ENCODE data around the gene NDUFS3.
A peak's percentile ranks its signal among the peaks of the same experiment; 100 is the strongest.
"Not testable (repeated sequence)": the region's sequence is repeated elsewhere in the genome, so short reads cannot be mapped to it uniquely, and the experiment has no call there.

Gene NDUFS3

DNA sequence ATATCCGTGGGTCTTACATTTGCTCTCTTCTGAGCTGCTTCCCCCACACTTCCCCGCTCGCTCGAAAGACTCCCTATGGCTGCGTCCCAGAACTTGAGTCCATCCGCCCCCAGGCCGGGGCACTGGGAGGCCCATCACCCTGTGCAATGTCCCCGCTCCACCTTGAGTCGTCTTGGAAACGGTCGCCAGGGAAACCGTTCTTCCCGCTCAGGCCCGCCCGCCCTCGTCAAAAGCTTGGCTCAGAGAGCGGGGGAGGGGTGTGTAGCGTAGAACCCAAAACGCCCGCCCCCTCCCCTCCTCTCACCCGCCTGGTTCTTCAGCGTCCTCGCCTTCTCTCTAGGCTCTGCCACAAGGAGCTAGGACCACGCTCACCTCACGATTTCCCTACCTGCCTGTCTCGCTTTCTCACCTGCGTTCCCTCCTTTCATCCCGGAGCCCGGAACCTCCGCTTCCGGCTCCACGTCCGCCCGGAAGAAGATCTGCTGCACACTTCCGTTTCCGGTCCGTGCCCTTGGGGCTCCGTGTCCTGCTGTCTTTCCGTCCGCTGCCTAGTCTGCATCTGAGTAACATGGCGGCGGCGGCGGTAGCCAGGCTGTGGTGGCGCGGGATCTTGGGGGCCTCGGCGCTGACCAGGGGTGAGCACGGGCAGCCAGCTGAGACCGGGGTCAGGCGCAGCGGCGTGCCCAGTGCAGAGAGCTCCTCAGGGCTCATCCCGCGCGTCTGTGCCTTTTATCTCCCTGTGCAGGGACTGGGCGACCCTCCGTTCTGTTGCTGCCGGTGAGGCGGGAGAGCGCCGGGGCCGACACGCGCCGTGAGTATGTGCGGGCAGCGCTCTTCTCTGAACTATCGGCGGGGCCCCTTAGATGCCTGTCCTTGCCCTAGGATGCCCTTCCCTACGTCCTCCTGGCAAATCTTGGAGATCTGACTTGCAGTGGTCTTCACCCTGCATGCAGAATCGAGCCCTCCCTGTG, at the start of gene NDUFS3, which contains the start of gene KBTBD4:
NDUFS3 (plus strand) TSS at position 551 of the 971 bp plus-strand sequence; CDS start at position 569, 18 bp downstream.
KBTBD4 (minus strand) TSS at position 447 of the 971 bp plus-strand sequence; CDS start at position 428, 19 bp downstream.
- H3K27ac ChIP-seq = peak within 1 kb of the TSS; percentile 82
- CTCF ChIA-PET = interaction anchor here (0.6 kb wide), 1 partner anchor 13 kb away, joined by 5 read pairs; no protein-coding TSS in a partner anchor
- TF ChIP-seq, protein P1, sequence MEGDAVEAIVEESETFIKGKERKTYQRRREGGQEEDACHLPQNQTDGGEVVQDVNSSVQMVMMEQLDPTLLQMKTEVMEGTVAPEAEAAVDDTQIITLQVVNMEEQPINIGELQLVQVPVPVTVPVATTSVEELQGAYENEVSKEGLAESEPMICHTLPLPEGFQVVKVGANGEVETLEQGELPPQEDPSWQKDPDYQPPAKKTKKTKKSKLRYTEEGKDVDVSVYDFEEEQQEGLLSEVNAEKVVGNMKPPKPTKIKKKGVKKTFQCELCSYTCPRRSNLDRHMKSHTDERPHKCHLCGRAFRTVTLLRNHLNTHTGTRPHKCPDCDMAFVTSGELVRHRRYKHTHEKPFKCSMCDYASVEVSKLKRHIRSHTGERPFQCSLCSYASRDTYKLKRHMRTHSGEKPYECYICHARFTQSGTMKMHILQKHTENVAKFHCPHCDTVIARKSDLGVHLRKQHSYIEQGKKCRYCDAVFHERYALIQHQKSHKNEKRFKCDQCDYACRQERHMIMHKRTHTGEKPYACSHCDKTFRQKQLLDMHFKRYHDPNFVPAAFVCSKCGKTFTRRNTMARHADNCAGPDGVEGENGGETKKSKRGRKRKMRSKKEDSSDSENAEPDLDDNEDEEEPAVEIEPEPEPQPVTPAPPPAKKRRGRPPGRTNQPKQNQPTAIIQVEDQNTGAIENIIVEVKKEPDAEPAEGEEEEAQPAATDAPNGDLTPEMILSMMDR (conservative IDR thresholded peaks at IDR 0.05; ENCODE audit: low read depth) = no peak
- peak; percentile 91 for DNase-seq (ENCODE audit: low spot score)
- POLR2A ChIA-PET (ENCODE audit: low non-redundant PET) = interaction anchor here (0.7 kb wide), 1 partner anchor 100 kb away, joined by 3 read pairs; no protein-coding TSS in a partner anchor

DNA sequence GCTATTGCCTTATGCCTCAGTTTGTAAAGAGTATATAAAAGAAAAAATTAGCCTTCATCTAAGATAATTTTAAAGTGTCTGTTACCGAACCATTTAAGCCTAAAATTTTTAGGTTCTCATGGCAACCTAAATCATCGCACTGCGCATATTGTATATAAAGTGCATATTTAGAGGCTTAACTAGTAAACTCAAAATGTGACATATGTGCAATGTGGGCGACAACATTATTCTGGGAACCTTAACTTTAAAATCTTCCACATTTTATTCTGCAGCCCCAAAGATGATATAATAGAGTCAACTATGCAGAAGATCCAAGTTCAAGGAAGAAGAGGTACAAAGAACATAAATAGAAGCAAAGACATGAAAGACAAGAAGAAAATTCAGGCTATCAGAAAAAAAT, 48.9 kb upstream of the NDUFS3 start:
- no peak for DNase-seq (ENCODE audit: low spot score)
- CTCF ChIA-PET = no interaction called here
- POLR2A ChIA-PET (ENCODE audit: low non-redundant PET) = no interaction called here
- TF ChIP-seq, protein P1 (conservative IDR thresholded peaks at IDR 0.05; ENCODE audit: low read depth) = no peak
- H3K27ac ChIP-seq = no peak overlapping the region

DNA sequence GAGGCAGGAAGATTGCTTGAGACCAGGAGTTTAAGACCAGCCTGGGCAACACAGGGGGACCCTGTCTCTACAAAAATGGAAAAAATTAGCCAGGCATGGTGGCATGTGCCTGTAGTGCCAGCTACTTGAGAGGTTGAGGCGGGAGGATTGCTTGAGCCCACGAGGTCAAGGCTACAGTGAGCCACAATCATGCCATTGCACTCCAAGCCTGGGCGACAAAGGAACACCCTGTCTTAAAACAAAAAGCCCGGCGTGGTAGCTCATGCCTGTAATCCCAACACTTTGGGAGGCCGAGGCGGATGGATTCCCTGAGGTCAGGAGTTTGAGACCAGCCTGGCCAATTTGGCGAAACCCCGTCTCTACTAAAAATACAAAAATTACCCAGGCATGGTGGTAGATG, 48.2 kb upstream of the NDUFS3 start:
- DNase-seq (ENCODE audit: low spot score); POLR2A ChIA-PET (ENCODE audit: low non-redundant PET); CTCF ChIA-PET: not testable (repeated sequence)
- peak overlapping the region; percentile 52 for H3K27ac ChIP-seq

DNA sequence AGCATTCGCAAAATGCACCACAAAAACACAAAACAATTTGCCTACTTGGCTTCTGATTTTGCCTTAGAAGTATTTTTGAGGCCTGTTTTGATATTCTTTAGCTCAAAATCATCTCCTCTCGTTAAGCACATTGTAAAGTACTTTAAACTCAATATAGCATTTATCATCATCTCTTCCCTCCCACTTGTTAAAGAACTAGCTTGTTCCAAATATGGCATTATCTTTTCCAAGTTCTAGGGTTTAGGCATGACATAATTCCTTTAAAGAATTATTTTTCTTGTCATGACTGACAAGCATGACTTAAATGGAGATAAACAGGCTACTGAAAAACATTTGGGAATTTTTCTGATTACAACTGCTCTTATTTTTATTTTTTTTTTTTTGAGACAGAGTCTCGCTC, 47.2 kb upstream of the NDUFS3 start:
- ChIA-PET POLR2A (ENCODE audit: low non-redundant PET) (no interaction called here), CTCF (no interaction called here)
- DNase-seq (ENCODE audit: low spot score) = no peak
- TF ChIP-seq, protein P1 (conservative IDR thresholded peaks at IDR 0.05; ENCODE audit: low read depth) = no peak
- no peak overlapping the region for H3K27ac ChIP-seq

DNA sequence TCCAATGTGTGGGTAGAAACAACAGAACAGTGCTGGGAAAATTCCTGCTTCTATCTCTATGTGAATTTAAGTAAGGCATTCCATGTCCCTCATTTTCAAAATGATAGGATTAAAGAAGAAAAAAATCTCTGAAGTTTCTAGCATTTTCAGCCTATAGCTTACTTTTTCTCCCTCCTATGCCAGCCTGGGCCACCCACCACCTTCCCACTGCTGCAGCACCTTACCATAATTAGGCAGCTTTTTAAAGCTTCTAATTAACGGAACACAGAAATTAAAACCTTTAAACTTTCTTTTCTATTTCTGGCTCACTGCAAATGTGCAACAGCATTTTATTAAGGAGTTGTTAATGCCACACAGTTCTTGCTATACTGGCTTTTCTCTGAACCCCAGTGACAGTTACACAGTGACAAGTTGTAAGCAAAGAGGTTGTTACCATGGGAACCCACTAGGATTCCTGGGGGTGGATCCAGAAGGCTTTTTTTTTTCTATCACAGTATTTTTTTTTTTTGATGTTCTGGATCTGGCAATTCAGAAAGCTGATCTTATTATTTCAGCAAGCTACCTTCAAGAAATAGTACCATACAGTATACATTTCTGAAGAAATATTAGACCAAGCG, 46.2 kb upstream of the NDUFS3 start:
- DNase-seq (ENCODE audit: low spot score) = no peak
- TF ChIP-seq, protein P1 (conservative IDR thresholded peaks at IDR 0.05; ENCODE audit: low read depth) = no peak
- no peak overlapping the region for H3K27ac ChIP-seq
- ChIA-PET CTCF (interaction anchor here (0.7 kb wide), 1 partner anchor 327 kb away, joined by 3 read pairs; no protein-coding TSS in a partner anchor), POLR2A (ENCODE audit: low non-redundant PET) (no interaction called here)

DNA sequence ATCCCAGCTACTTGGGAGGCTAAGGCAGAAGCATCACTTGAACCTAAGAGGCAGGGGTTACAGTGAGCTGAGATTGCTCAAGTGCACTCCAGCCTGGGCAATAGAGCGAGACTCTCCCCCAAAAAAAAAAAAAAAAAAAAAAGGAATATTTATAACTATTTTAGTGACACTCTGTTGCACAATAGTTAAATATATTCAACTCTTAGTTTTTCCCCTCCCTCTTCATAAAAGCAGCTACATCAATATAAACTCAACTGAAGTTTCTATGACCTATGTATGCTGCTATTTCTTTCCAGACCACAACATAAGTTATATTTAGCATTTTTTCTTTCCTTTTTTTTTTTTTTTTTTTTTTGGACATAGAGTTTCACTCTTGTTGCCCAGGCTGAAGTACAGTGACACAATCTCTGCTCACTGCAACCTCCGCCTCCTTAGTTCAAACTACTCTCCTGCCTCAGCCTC, 45.2 kb upstream of the NDUFS3 start:
- H3K27ac ChIP-seq = peak overlapping the region; percentile 46; the same call in 1 of the 2 replicates
- TF ChIP-seq, protein P1 (conservative IDR thresholded peaks at IDR 0.05; ENCODE audit: low read depth) = no peak
- DNase-seq (ENCODE audit: low spot score) = no peak
- ChIA-PET CTCF (interaction anchor here (0.6 kb wide), 1 partner anchor 14 kb away, joined by 3 read pairs; no protein-coding TSS in a partner anchor), POLR2A (ENCODE audit: low non-redundant PET) (no interaction called here)

Data from RWPE1 (cell line).